Colonic mucosa (tissue), 4 donors: ENCODE measurements around the gene ESD. TPM values are rescaled to one million over a fixed set of nuclear protein-coding genes. Genes with fewer than 3 reads are reported as not detected.

Experiments used
- DNase-seq: peaks from one replicate; pipeline ENCODE4 v3.0.0-alpha.2; 2020
- H3K27ac ChIP-seq: fragments of 200-600 bp; one replicate; pipeline ENCODE4 v1.8.0; 2021
- H3K27me3 ChIP-seq: fragments of 200-600 bp; one replicate; pipeline ENCODE4 v1.8.0; 2021
- H3K36me3 ChIP-seq: fragments of 200-600 bp; one replicate; pipeline ENCODE4 v1.8.0; 2021
- H3K4me1 ChIP-seq: fragments of 200-600 bp; one replicate; pipeline ENCODE4 v1.8.0; 2021; ENCODE audit warnings: mild to moderate bottlenecking
- H3K4me3 ChIP-seq: fragments of 200-600 bp; one replicate; pipeline ENCODE4 v1.8.0; 2021
- H3K9ac ChIP-seq, 2 donors: one replicate each; pipeline ENCODE4 v1.7.0; 2013; ENCODE audit warnings: control low read depth in 2 of 2, low read depth in 2 of 2, low read length in 2 of 2
- H3K9me3 ChIP-seq: fragments of 200-600 bp; one replicate; pipeline ENCODE4 v1.8.0; 2021
- intact Hi-C: fragments of 100-400 bp; cut with DNase I; formaldehyde crosslinking; loops from one replicate; pipeline ENCODE4 v1.14.1; 2022
- total RNA-seq, 2 donors: library from RNA; stranded (reverse); fragmentation: NEBNext Ultra II Directional in 1 of 2; extraction: Animal tissue kit (Norgen Biotek cat#: 25700) in 1 of 2; gene quantifications; one replicate each; pipeline ENCODE4 v1.2.1, GENCODE V29; 2021
- TF ChIP-seq, protein P1 (sequence below): fragments of 200-600 bp; IDR thresholded peaks from one replicate; pipeline ENCODE4 v1.8.0; 2022; ENCODE audit warnings: antibody characterized with exemption, mild to moderate bottlenecking
- donor health status: healthy.
- donor health status: DM: no; HTN: no; CAD: no.
- donor health status: DM: no; HTN: no; CAD: no.

Gene ESD
- total RNA-seq, 2 donors from 2014 or later, result 100 to 122 TPM

DNA sequence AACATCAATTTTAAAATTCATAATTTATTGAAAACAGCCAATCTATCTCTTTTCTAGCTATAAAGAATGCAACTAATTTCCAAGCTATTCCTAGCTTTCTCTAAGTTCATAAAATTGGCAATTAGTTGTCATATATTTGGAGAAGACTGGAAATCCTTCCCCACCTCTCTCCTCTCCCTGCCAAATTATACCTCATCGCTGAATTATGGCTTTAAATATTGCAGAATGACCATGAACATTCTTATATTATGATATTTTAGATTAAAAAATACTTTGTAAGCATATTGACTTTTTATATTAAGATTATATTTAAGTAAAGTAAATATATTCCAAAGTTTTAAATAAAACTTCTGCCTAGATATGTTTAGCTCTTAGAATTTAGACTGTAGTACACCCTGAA is 58.2 kb downstream of the ESD start:
- TF ChIP-seq, protein P1, sequence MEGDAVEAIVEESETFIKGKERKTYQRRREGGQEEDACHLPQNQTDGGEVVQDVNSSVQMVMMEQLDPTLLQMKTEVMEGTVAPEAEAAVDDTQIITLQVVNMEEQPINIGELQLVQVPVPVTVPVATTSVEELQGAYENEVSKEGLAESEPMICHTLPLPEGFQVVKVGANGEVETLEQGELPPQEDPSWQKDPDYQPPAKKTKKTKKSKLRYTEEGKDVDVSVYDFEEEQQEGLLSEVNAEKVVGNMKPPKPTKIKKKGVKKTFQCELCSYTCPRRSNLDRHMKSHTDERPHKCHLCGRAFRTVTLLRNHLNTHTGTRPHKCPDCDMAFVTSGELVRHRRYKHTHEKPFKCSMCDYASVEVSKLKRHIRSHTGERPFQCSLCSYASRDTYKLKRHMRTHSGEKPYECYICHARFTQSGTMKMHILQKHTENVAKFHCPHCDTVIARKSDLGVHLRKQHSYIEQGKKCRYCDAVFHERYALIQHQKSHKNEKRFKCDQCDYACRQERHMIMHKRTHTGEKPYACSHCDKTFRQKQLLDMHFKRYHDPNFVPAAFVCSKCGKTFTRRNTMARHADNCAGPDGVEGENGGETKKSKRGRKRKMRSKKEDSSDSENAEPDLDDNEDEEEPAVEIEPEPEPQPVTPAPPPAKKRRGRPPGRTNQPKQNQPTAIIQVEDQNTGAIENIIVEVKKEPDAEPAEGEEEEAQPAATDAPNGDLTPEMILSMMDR, result no peak
- H3K4me1 ChIP-seq, result no peaks in the 10 kb centered on the region
- no peaks in the 10 kb centered on the region for H3K9me3 ChIP-seq
- H3K36me3 ChIP-seq, result no peaks in the 10 kb centered on the region
- H3K27ac ChIP-seq, result no peak overlapping the region
- no peaks in the 10 kb centered on the region for H3K27me3 ChIP-seq
- H3K4me3 ChIP-seq, result no peak overlapping the region
- DNase-seq, result no peak
- H3K9ac ChIP-seq, result no peak overlapping the region
- intact Hi-C loops, result no loop called here

DNA sequence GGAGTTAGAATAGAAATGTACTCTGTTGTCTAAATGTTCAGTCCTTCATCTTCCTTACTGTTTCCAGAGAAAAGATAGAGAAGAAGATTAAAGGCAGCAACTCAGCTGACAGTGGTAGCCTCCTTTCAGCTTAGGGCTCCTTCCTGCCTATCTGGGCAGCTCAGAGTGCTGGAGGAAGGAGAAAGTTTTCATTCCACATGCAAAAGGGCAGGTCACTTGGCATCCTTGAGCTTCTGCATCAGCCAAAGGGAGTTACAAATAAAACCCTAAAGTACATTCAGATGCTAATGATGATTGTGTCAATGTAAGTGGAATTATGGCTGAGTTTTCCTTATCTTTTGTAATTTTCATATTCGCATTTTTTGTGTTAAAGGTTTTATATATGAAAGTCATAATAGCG is 58.9 kb downstream of the ESD start:
- Histone ChIP-seq H3K27me3 (no peaks in the 10 kb centered on the region), H3K27ac (no peak overlapping the region), H3K9me3 (no peaks in the 10 kb centered on the region), H3K4me3 (no peak overlapping the region), H3K36me3 (no peaks in the 10 kb centered on the region), H3K4me1 (no peaks in the 10 kb centered on the region), H3K9ac (no peak overlapping the region)
- intact Hi-C loops, result no loop called here
- TF ChIP-seq, protein P1, result no peak
- no peak for DNase-seq

DNA sequence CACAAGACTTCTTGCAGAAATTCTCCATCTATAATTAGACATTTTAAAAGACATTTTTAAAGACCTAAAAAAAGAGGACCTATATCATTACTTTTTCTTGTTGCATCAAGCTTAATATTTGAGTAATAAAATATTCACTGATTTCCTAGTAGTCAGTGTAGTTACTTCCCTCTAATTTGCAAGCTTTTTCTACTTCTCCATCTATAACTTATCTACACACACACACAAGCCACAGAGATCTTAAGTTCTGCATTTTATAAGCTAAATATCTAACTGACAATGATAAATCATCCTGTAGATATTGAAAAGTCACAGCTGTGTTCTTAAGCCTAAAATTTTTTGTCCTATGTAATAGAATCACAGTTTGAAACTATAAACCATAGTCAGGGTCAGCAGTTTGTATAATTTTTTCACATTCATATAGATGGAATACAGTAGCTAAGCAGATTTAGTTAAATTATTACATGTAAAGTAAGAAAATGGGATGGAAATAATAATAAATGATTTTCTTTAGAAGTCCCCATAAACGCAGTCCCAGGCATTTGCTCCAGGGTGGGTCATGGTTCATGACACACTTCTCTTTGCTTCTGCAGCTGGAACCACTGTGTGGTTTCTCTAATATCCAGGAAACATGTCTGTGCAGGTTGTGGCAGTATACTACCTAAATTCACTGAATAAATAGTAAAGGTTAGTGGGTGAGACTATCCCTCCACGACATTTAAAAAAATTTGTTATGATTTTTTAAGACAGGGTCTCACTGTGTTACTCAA is 60.2 kb downstream of the ESD start:
- TF ChIP-seq, protein P1, result no peak
- Histone ChIP-seq H3K9me3 (no peaks in the 10 kb centered on the region), H3K27me3 (no peaks in the 10 kb centered on the region), H3K36me3 (no peaks in the 10 kb centered on the region), H3K4me1 (no peaks in the 10 kb centered on the region), H3K9ac (no peak overlapping the region), H3K4me3 (no peak overlapping the region), H3K27ac (no peak overlapping the region)
- no peak for DNase-seq
- intact Hi-C loops, result no loop called here

DNA sequence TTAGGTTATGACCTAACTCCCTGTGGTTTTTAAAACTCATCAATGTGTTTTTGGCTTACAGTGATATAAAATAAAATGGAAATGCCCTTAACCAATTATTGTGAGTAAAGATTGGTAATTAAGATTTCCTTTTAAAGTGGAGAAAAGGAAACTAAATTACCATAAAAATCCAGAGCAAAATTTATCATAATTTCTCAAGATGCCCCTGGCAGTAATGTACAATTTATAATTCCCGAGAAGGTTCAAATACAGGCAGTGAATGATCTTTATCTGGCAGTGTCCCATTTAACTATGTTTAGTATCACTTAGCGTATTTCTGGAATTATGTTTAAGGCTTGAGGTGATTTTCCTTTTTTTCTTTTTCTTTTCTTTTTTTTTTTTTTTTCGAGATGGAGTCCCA is 61.5 kb downstream of the ESD start:
- TF ChIP-seq, protein P1, result no peak
- Histone ChIP-seq H3K36me3 (no peaks in the 10 kb centered on the region), H3K9ac (no peak overlapping the region)

DNA sequence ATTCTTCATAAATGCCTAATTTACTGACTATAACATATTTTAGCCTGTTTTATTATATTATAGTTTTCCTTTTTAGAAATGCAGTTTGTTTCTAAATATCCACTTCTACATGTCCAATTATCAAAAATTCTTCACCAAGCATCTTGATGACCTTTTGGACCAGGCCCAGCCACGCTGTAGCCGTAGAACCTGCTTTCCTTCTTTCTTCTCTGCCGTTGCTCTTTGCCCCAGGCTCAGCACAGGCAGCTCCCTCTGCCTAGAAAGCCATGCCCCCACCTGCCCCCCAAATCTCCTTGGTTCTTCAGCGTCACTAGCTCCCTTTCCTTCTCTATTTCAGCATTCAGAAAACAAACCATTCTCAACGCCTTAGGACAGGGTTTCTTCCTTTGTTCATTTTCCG is 65.4 kb downstream of the ESD start:
- DNase-seq, result no peak

More for the DNA sequence above, 61.5 kb downstream of the ESD start:
- no peaks in the 10 kb centered on the region for H3K4me1 ChIP-seq
- H3K9me3 ChIP-seq, result no peaks in the 10 kb centered on the region
- H3K27ac ChIP-seq, result no peak overlapping the region
- H3K27me3 ChIP-seq, result no peaks in the 10 kb centered on the region
- no peak for DNase-seq
- intact Hi-C loops, result no loop called here
- H3K4me3 ChIP-seq, result no peak overlapping the region

More for the DNA sequence above, 65.4 kb downstream of the ESD start:
- intact Hi-C loops, result no loop called here
- TF ChIP-seq, protein P1, result no peak
- Histone ChIP-seq H3K4me3 (no peak overlapping the region), H3K9me3 (no peaks in the 10 kb centered on the region), H3K4me1 (no peaks in the 10 kb centered on the region), H3K36me3 (no peaks in the 10 kb centered on the region), H3K9ac (no peak overlapping the region), H3K27me3 (no peaks in the 10 kb centered on the region), H3K27ac (no peak overlapping the region)
